GM12874 (cell line): ENCODE results near the gene WRAP73.

ENCODE experiments used
- TF ChIP-seq, protein P1 (sequence below): IDR thresholded peaks from 2 replicates; pipeline ENCODE4 v1.5.1; 2011; ENCODE audit warnings: low read depth, mild to moderate bottlenecking, control low read depth, low read length, moderate library complexity; ENCODE audit not compliant: insufficient read depth

WRAP73 gene

DNA sequence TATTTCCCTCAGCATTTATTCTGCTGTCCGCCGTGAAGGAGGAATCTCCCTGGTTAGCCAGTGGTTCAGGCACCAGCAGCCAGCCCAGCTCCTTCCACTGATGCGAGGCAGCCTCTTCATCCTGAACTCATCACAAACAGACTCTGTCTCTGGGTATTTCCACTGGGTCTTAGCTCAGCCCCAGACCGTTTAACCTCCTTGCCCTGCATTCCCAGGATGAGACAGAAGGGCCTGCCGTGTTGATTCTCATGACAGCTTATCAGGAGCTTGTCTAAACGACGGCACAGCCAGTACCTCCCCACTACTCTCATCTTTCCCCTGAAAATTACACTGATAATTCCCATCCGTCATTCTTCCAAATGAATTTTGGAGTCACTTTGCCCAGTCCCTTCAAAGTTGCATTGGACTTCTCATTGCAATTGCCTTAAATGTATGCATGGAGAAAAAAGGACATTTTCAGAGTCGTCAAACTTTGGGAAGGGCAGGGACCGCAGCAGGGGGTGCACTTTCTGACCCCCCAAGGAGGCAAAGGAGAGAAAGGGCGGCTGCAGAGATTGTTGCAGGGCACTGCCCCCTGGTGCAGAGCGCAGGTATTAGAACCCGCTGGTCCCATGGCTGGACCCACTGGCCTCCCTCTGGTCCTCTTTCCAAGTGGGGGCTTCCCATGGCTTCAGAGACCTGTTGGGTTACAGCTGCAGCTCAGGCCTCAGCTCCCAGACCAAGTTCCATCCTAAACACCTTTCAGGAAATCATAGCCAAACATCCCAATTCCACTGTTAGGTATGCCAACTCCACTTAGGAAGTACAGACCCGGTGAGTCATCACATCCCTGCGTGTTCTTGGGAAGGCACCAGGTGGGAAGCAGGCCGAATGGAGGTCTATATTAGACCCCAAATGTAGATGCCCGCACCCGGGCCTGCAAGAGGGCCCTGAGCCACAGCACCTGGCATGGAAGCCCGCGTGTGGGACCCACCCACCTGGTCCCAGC is 34.9 kb downstream of the WRAP73 start:
- TF ChIP-seq, protein P1, sequence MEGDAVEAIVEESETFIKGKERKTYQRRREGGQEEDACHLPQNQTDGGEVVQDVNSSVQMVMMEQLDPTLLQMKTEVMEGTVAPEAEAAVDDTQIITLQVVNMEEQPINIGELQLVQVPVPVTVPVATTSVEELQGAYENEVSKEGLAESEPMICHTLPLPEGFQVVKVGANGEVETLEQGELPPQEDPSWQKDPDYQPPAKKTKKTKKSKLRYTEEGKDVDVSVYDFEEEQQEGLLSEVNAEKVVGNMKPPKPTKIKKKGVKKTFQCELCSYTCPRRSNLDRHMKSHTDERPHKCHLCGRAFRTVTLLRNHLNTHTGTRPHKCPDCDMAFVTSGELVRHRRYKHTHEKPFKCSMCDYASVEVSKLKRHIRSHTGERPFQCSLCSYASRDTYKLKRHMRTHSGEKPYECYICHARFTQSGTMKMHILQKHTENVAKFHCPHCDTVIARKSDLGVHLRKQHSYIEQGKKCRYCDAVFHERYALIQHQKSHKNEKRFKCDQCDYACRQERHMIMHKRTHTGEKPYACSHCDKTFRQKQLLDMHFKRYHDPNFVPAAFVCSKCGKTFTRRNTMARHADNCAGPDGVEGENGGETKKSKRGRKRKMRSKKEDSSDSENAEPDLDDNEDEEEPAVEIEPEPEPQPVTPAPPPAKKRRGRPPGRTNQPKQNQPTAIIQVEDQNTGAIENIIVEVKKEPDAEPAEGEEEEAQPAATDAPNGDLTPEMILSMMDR, result peak; percentile 61

DNA sequence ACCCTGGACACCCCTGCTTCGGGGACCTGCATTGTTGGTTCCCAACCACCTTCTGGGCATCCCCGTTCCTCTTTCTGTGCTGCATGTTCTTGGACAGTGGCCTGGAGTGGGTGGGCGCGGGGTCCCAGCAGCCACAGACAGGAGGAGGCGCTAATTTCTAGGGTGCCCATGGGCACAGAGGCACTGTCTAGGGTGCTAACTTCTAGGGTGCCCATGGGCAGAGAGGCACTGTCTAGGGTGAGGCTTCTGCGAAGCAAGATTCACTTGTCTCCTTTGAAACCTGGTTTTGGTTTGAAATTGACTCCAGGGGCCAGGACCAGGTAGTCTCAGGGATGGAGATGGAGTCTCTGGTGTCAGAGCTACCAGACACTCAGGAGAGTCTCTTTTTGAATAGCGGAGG is 37.8 kb downstream of the WRAP73 start:
- TF ChIP-seq, protein P1, result no peak

DNA sequence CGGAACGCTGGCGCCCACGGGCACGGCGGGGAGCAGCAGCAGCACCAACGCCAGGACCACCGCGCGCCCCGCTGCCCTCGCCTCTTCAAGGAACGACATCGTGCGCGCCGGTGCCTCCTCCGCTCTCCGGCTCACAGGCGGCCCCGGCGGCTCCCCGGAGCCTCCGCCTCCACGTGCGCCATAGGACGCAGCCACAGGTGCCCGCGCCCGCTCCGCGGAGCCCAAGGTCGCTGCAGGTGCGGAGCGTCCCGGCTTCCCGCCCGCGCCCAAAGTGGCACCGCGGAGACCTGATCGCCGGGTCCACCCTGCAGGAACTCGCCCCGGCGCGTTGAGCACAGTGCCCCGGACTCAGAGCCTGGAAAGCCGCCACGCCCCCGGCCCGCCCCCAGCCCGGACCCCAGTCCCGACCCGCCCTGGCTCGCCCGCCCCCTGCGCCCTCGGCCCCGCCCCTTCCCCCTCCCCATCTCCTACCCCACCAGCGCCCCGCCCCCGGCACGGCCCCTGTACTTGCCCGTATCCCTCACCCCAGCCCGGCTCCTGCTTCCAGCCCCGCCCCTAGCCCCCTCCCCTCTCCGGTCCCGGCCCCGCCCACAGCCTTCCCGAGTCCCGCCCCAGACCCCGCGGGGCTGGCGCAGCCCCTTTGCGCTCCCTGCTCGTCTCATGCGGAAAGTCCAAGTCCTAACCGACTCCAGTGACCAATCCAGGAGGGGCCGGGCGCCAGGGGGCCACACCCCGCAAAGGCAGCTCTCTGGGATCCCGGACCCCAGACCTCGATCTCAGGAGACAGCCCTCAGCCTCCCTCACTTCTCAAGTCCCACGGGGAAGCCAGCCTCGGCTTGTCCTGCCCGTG is 38.5 kb downstream of the WRAP73 start, which contains the start of gene MEGF6:
Gene MEGF6 (minus strand): TSS at position 339 of the 850 bp plus-strand sequence. CDS start 240 bp downstream, at position 99.
- TF ChIP-seq, protein P1, result no peak

DNA sequence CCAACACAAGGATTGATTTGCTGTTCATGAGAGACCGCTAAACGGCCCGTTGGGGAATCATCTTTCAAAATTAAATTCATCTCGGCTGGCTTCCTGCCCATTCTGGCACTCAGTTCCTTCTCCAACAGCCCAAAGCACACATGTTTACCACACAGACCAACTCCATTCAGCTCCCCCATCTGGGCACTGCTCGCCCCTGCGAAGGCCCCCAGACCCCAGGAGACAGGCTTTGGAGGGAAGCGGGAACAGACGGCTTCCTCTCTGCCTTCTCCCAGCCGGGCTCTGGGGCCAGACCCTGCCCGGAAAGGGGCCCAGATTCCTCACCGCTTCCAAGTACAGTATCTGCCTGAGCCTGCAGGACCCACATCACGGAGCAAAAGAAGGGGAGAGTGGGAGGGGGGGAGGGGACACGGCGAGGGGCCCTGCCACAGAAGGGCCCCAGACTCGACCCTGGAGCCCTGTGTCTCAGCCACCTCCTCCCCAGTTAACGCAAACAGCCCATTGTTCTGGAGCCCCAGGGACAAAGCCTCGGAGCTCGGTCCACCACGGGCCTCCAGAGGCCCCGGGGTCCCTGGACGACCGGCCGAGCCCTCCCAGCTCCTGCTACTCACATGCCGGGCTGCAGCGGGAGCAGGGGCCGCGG is 39.3 kb downstream of the WRAP73 start:
- TF ChIP-seq, protein P1, result no peak

DNA sequence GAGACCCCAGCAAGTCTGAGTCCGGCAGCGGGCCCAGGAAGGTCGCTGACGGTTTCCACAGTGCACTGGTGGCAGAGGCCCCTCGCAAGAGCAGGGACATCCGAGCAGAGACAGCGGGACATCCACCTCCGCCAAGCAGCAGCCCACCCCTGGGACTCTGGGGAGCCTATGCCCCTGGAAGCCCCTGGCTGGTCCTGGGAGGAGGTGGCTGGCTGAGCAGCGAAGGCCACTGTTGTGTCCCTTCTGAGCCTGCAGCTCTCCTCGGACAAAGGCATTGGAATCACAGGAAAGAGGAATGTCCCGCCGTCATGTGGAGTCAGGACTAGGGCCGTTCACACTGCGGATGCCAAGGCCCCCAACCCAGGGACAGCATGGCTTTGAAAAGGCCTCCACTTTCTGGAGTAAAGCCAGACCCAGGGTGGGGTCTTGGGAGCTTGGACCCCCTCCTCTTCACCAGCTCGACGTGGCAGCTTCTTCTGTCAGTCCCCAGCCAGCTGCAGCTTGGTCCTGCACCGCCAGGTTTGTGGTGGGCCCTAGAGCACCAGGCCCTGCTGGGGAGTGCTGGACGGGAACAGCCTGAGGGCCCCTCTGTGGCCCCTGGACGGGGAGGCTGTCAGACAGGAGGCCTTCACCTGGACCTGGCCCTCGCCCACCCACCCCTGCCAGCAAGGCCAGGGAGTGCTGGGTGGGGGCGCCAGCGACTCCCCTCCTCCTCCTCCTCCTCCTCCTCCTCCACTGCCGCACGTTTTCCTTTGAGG is 40.0 kb downstream of the WRAP73 start:
- TF ChIP-seq, protein P1, result no peak

DNA sequence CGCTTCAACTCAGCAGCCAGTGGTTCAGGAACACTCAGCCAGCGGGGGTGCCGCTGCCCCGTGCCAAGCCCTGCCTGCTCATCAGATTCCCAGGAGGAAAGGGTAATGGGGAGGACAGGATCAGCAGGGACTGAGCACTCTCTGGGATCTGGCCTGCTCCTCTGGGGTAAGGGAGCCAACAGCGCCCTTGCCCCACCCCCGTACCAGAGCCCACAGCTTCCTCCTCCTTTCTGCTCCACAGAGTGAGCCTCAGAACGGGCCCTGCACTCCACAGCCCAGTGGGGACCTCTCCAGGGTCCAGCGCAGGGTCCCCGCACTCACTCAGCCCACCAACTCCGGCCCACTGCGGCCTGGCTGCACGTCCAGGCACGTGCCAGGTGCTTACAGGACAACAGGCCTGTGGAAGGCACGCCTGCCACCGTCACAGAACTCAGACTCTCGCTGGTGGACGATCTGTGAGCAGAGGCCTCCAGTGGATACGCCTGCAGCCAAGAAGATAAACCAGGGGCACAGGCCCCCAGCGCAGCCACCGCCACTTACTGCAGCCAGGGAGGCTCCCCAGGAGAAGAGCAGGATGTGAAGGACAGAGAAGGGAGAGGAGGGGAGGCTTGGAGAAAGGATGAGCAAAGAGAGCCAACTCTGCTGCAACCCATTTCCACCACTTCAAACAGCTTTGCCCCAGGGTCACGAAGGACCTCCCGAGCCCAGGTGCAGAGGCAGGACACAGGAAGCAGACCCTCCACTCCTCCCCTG is 40.7 kb downstream of the WRAP73 start:
- TF ChIP-seq, protein P1, result no peak
